ENCODE data around the gene POGLUT3. TPM values are rescaled to one million over a fixed set of nuclear protein-coding genes. Genes with fewer than 3 reads are reported as not detected.

The POGLUT3 gene
- total and polyA plus RNA-seq, 2 of the 8 experiments (the other 6 are each of a cell fraction or from before 2014, with no cell fraction given): 4.7 to 17.4 TPM

- Histone ChIP-seq H3K27ac (ENCODE audit: low read depth, low read length) (no peak overlapping the region), H3K9ac (replicated peaks in 1 of 4; ENCODE audit: extremely low read depth in 1 of 4, low read depth in 3 of 4, low read length in 3 of 4) (no peak overlapping the region), H3K4ac (replicated peaks; ENCODE audit: insufficient read length, low read depth, low read length) (no peak overlapping the region), H4K8ac (ENCODE audit: extremely low read depth, insufficient read depth, low read length) (no peak overlapping the region), H3K79me2 (ENCODE audit: control insufficient read depth in 1 of 2, insufficient read depth in 2 of 2, low read length in 2 of 2) (no peaks in the 10 kb centered on the region), H3K56ac (replicated peaks; ENCODE audit: insufficient read length, low read depth, low read length) (no peak overlapping the region), H3K4me1 (replicated peaks in 1 of 4; ENCODE audit: control insufficient read depth in 3 of 4, insufficient read depth in 4 of 4, low read length in 3 of 4) (peaks cover 0 to 7% (median 2%) of the 10 kb centered on the region in 4 experiments; a peak in 6 of 7 replicates), H2BK15ac (ENCODE audit: low read length) (no peak overlapping the region), H3K14ac (ENCODE audit: insufficient read length) (no peak overlapping the region), H2BK5ac (ENCODE audit: low read depth, low read length) (no peak overlapping the region), H3K36me3 (ENCODE audit: control insufficient read depth in 2 of 4, insufficient read depth in 4 of 4, low read length in 3 of 4) (no peaks in the 10 kb centered on the region), H4K91ac (replicated peaks; ENCODE audit: insufficient read length, low read length) (no peak overlapping the region), H3K27me3 (replicated peaks in 1 of 4; ENCODE audit: control insufficient read depth in 3 of 4, extremely low read depth in 1 of 4, insufficient read depth in 3 of 4, low read length in 3 of 4) (peaks cover 0 to 6% (median 2%) of the 10 kb centered on the region in 4 experiments; a peak in 3 of 7 replicates), H4K5ac (ENCODE audit: insufficient read length, low read depth, low read length) (no peak overlapping the region), H2BK20ac (ENCODE audit: low read length) (no peak overlapping the region), H2BK12ac (ENCODE audit: low read depth, low read length) (no peak overlapping the region), H3K9me3 (ENCODE audit: insufficient read depth in 2 of 2, low read depth in 1 of 2, low read length in 1 of 2) (no peaks in the 10 kb centered on the region), H2AK5ac (ENCODE audit: low read depth, low read length) (no peak overlapping the region), H3K23me2 (ENCODE audit: low read depth, low read length) (peaks cover 6% of the 10 kb centered on the region; the same call in 1 of the 2 replicates), H2BK120ac (replicated peaks; ENCODE audit: low read depth, low read length) (no peak overlapping the region), H4K20me1 (replicated peaks in 1 of 2; ENCODE audit: control insufficient read depth in 1 of 2, insufficient read depth in 2 of 2, low read length in 2 of 2) (no peaks in the 10 kb centered on the region), H3K4me3 (ENCODE audit: extremely low read depth in 1 of 4, insufficient read depth in 2 of 4, low read depth in 3 of 4, low read length in 4 of 4) (no peak overlapping the region), H3K23ac (ENCODE audit: insufficient read length) (no peak overlapping the region), H3K4me2 (ENCODE audit: insufficient read depth in 1 of 2, low read depth in 2 of 2, low read length in 2 of 2) (no peak overlapping the region), H2AFZ (ENCODE audit: low read length) (no peak overlapping the region), H3K18ac (ENCODE audit: extremely low read depth, low read length) (no peak overlapping the region), H3K79me1 (ENCODE audit: low read depth, low read length) (no peaks in the 10 kb centered on the region)
- DNase-seq (ENCODE audit: low read depth in 1 of 2, low spot score in 2 of 2) (no peak), FAIRE-seq (no peak)
- WGBS, 2 experiments (ENCODE audit: extremely low coverage in 1 of 2, insufficient coverage in 1 of 2, insufficient read length in 1 of 2, insufficient replicate concordance in 2 of 2, low coverage in 1 of 2, low lambda C conversion rate in 2 of 2, missing lambda C conversion rate in 1 of 2): 90% methylated on average over 3 of the region's 3 CpGs; no CpG with 5 or more reads in 1 of the 2 experiments
- ChIA-PET POLR2A (ENCODE audit: partially characterized antibody) (no interaction called here), CTCF (ENCODE audit: partially characterized antibody) (interaction anchor here (0.5 to 1.5 kb wide), 3 partner anchors 10 to 739 kb away, joined by 3 to 5 read pairs (median 3); no protein-coding TSS in a partner anchor)
- TF ChIP-seq SP2 (IDR thresholded peaks at IDR 0.05; ENCODE audit: low read length) (no peak), CBX5 (IDR thresholded peaks at IDR 0.05; ENCODE audit: low read depth, low read length) (no peak), KDM4A (IDR thresholded peaks at IDR 0.05; ENCODE audit: low read depth, low read length, severe bottlenecking) (no peak), CEBPB (IDR thresholded peaks at IDR 0.05; ENCODE audit: low read depth, low read length) (no peak), CHD2 (IDR thresholded peaks at IDR 0.05; ENCODE audit: low read length) (no peak)
- TF ChIP-seq, protein P1, sequence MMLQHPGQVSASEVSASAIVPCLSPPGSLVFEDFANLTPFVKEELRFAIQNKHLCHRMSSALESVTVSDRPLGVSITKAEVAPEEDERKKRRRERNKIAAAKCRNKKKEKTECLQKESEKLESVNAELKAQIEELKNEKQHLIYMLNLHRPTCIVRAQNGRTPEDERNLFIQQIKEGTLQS (IDR thresholded peaks at IDR 0.05; ENCODE audit: insufficient read depth, low read depth, low read length): no peak
These were observed 2.9 kb downstream of the POGLUT3 start for GRCh38 chr11:108495326-108495725.
